NCI-H2107 treated with DMSO at 0.1 percent for 48 hours (cell line): Measurements from ENCODE around the gene APOL3.
"Not testable (repeated sequence)": the region's sequence is repeated elsewhere in the genome, so short reads cannot be mapped to it uniquely, and the experiment has no call there.

Experiments used
- DNase-seq: peaks from one replicate; lab custom pipeline; 2025; ENCODE audit not compliant: unreplicated experiment; lab: John Stamatoyannopoulos, UW

Gene APOL3

GRCh38 chr22:36104435-36104834, 56.1 kb downstream of the APOL3 start:
- DNase-seq, result no peak

- no peak for DNase-seq
Measured at GRCh38 chr22:36103891-36104290, 56.7 kb downstream of the APOL3 start.

- no peak for DNase-seq
Measured at GRCh38 chr22:36102995-36103394, 57.6 kb downstream of the APOL3 start.

GRCh38 chr22:36101756-36102155, 58.8 kb downstream of the APOL3 start:
- DNase-seq, result no peak

GRCh38 chr22:36100908-36101307, 59.6 kb downstream of the APOL3 start:
- not testable (repeated sequence) for DNase-seq

- DNase-seq, result no peak
Measured at GRCh38 chr22:36100134-36100824, 60.3 kb downstream of the APOL3 start.

- DNase-seq, result not testable (repeated sequence)
Measured at GRCh38 chr22:36099561-36099960, 61.0 kb downstream of the APOL3 start.

- no peak for DNase-seq
Measured at GRCh38 chr22:36097880-36098279, 62.7 kb downstream of the APOL3 start.

- not testable (repeated sequence) for DNase-seq
Measured at GRCh38 chr22:36090772-36091171, 69.8 kb downstream of the APOL3 start.
